GM12892 (cell line): ENCODE measurements around the gene YBX3.

ENCODE experiments used
- POLR2A ChIP-seq: IDR thresholded peaks from 2 replicates; pipeline ENCODE4 v1.6.1; 2011; ENCODE audit warnings: low read depth, low read length, control low read depth
- TAF1 ChIP-seq: IDR thresholded peaks from 2 replicates; pipeline ENCODE4 v1.6.1; 2011; ENCODE audit warnings: low read depth, mild to moderate bottlenecking, control low read depth, low read length, borderline replicate concordance

GRCh38 chr12:10732066-10732465, 8.9 kb upstream of the YBX3 start:
- TF ChIP-seq TAF1 (no peak), POLR2A (no peak)
